Measurements from ENCODE around the gene CA11. TPM values are rescaled to one million over a fixed set of nuclear protein-coding genes. Genes with fewer than 3 reads are reported as not detected.

The CA11 gene
- total and polyA plus RNA-seq, 2 experiments from 2014 or later: 8.8 to 29.7 TPM

DNA sequence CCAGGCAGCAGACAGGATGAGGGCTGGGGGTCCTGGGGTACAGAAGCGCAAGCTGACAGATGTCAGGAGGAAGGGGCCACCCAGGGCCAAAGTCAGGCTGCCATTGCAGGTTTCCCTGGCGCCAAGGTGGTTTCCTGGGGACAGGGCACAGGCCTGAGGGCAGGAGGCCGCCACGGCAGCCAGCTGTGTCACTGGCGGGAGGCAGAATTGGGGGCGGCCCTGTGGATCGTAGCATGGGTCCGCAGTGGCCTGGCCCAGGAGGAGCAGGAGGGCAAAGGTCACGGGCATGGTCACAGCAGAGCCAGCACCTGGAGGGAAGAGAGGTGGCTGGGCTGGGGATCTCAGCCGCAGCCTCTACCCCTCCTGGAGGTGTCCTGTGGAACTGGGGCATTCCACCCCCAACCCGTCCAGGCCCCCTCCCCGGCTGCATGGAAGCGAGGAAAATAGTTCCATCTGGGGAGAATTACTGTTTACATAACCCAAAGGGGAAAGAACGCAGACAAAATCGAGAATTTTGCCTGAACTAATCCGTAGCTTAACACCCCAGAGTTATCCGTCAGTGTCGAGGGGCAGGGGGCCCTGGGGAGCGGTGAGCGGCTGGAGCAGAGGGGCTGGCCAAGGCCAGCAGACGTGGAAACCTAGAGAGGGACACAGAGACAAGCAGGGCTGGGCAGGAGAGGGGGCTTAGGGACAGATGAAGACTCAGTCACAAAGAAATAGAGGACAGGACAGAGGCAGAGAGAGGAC is 24.9 kb upstream of the CA11 start (continued):
- TF ChIP-seq ZNF462 (CRISPR knock-in tag; IDR thresholded peaks at IDR 0.05) (no peak), EZH2 (IDR thresholded peaks at IDR 0.05; ENCODE audit: low read depth, unreplicated experiment) (no peak), NANOG (IDR thresholded peaks at IDR 0.05; ENCODE audit: borderline replicate concordance) (no peak), EZH2phosphoT487 (IDR thresholded peaks at IDR 0.05; ENCODE audit: unreplicated experiment) (no peak), ZNF114 (CRISPR knock-in tag; IDR thresholded peaks at IDR 0.05) (no peak)

- Mint-ChIP-seq H3K36me3 (ENCODE audit: low read depth) (no peaks in the 10 kb centered on the region; the same call in 2 of the 3 replicates), H3K27ac (no peak overlapping the region), H3K4me3 (no peak overlapping the region), H3K27me3 (ENCODE audit: insufficient read depth, low read depth, poor library complexity) (peaks cover 14% of the 10 kb centered on the region), H3K4me1 (peaks cover 26% of the 10 kb centered on the region), H3K9me3 (peaks cover 9% of the 10 kb centered on the region; the same call in 2 of the 3 replicates)
- Histone ChIP-seq H2AFZ (no peak overlapping the region), H3K36me3 (ENCODE audit: insufficient read depth) (no peaks in the 10 kb centered on the region), H3K27me3 (ENCODE audit: insufficient read depth) (no peaks in the 10 kb centered on the region), H3F3A (replicated peaks; ENCODE audit: low read depth) (no peaks in the 10 kb centered on the region), H3K27ac (ENCODE audit: low read depth) (no peak overlapping the region), H3K79me2 (replicated peaks; ENCODE audit: insufficient read depth) (no peaks in the 10 kb centered on the region), H3K4me2 (no peak overlapping the region), H3K9me2 (ENCODE audit: insufficient read depth) (no peaks in the 10 kb centered on the region), H3K4me1 (ENCODE audit: insufficient read depth) (peaks cover 20% of the 10 kb centered on the region), H4K20me1 (replicated peaks; ENCODE audit: insufficient read depth) (no peaks in the 10 kb centered on the region), H3K4me3 (no peak overlapping the region)
- ATAC-seq (no peak), DNase-seq (ENCODE audit: low spot score) (no peak)
- TF ChIP-seq, protein P1, sequence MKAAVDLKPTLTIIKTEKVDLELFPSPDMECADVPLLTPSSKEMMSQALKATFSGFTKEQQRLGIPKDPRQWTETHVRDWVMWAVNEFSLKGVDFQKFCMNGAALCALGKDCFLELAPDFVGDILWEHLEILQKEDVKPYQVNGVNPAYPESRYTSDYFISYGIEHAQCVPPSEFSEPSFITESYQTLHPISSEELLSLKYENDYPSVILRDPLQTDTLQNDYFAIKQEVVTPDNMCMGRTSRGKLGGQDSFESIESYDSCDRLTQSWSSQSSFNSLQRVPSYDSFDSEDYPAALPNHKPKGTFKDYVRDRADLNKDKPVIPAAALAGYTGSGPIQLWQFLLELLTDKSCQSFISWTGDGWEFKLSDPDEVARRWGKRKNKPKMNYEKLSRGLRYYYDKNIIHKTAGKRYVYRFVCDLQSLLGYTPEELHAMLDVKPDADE (IDR thresholded peaks at IDR 0.05): no peak
- TF ChIP-seq STAT1 (IDR thresholded peaks at IDR 0.05; ENCODE audit: unreplicated experiment) (no peak), CTCF (conservative IDR thresholded peaks at IDR 0.05; ENCODE audit: low read depth in 2 of 2) (no peak)
Measured at GRCh38 chr19:48669903-48670668, 24.1 kb upstream of the CA11 start.

All from GM23338 (cell line).